Activated CD8-positive, alpha-beta memory T cell treated with anti-CD3 and anti-CD28 coated beads, Interleukin-2, amount 50 U/mL, for 4 hours (primary cell): ENCODE measurements around the gene MLH3.

ENCODE experiments used
- DNase-seq: peaks from one replicate; pipeline ENCODE4 v3.0.0-alpha.2; 2020

The MLH3 gene

DNA sequence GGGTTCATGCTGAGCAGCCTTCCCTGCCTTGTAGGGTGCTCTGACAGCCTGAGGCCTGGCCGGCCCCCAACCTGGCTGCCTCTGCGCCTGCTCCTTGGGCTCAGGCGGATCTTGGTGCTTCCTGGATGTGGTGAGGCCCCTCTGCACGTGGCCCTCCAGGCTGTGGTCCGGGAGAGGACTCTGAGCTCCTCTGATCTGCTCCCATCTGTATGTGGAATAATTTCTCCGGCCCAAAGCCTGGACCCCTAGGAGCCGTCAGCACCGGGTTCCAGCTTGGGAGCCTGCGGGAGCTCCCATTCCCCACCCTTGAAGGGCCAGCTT is 69.8 kb downstream of the MLH3 start:
- no peak for DNase-seq

DNA sequence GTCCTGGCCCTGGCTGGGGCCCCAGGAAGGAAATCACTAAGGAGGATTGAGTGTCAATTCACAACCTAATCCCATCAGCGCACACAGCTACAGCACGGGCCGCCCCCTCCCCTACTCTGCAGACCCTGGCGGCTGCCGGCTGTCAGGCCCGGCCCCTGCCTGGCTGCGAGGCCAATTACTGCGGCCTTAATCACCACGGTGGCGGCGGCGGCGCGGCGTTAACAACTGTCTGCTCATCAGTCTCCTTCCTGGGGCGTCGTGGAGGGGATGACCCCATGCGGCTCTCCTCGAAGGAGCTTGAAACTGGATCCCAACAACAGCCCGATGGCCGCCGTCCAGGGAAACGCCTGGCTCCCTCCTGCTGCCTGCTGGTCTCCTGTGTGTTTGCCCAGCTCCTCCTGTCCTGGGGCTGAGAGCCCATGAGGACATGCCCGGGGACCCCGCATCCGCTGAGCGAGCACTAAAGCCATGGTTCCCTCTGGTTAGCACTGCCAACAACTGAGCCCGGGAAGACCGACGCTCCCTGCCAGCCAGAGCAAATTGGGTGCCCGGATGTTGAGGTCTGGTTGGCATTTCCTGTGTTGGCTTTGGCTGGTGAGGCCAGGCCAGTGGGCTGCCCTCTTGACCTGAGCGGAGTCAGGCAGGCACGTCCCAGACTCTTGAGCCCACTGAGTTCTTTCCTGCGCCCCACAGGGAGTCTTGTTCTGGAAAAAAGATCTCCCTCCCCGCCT is 70.4 kb downstream of the MLH3 start:
- DNase-seq, result no peak

GRCh38 chr14:74980398-74980730 is 70.9 kb downstream of the MLH3 start:
- DNase-seq, result no peak

GRCh38 chr14:74979442-74980397 is 71.5 kb downstream of the MLH3 start:
- no peak for DNase-seq

DNA sequence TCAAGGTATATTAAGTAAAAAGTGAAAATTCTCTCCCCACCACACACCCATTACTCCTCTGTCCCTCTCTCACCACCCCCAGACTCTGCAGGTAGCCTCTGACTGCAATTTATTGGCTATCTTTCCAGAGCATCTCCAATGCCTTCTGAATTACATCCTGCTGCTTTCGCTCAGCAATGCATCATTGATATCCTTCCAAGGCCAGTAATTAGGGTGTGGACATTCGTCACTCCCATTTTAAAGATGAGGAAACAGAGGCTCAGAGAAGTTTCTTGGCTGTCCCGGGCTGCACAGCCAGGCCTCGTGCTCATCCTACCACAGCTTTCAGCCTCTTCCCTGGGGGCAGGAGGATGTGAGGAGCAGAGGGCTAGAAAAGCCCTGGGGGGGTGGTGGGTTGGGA is 72.2 kb downstream of the MLH3 start:
- no peak for DNase-seq

DNA sequence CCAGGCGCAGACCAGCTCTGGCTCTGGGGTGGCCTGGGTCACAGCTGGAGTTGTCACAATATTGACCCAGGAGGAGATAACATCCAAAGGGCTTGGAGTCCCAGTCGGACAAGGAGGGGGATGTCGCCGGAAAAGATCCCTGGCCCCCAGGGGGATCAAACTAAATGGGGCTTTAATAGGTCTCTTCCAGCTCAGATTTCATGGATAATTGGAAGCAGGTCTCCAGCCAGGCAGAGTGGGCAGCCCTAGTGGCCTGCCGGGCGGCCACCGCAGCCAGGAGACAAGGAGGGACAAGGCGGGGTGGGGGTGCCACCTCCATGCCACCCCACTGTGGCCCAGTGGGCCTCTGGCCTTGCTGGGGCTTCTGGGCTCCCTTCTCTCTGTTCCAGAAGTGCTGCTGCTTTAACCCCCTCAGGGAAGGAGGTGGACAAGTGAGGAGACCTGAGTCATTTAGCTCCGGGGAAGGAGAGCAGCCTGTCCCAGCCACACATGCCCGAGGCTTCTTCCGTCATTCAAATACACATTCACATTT is 72.8 kb downstream of the MLH3 start:
- DNase-seq, result no peak

DNA sequence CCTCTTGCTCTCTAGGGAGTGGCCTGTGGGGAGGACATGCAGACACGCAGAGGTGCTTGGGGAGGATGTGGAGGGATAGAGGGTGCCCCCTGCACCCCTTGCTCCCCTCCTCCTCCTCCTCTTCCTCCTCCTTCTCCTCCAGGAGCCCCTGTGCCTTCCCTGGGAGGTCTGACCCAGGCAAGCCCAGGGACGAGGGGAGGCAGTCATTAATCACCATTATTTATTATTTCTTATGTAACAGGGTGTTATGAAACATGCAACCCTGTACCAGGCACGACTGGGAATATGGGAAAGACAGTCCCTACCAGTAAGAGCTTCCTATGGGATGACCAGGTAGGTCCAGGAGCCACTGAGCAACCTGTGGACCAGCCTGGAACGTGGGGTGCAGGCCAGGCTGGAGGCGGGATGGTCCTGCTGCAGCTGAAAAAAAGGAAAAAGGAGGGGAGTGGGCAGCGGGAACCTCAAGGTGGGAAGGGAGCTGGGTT is 73.3 kb downstream of the MLH3 start:
- no peak for DNase-seq

- no peak for DNase-seq
Measured at GRCh38 chr14:74977164-74977900, 73.9 kb downstream of the MLH3 start.

- no peak for DNase-seq
Measured at GRCh38 chr14:74976264-74977113, 74.8 kb downstream of the MLH3 start.

DNA sequence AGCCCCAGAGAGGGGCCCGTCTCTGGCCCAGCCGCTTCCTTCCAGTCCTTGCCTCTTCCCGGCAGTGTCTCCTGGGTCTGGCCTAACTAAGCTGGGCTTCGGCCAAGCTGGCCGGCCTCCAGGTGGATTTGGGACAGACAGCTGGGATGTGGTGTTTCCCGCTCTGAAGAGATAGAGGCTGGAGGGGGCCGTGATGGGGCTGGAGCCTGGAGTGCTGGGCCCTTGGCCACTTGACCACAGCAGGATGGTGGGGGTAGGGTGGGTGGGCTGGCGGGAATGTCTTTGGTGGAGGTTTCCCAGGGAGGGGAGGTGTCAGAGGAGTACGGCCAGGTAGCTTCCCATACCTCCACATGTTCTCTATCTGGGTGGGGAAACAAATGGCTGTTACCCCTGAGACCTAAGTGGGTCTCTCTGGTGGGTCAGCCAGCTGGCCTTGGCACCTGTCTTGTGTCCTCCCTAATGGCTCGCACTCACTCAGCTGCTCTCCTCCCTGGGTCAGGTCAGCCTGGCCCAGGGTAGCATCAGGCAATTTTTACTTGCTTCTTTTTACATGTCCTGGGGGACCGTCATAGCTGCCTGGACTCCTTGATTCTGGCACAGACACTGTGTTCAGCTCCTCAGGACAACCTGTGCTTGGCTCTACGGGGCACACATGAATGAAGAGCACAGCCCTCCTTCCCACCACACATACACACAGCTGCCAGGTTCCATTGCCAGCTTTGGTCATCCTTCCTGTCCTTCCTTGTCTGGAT is 76.0 kb downstream of the MLH3 start:
- no peak for DNase-seq

DNA sequence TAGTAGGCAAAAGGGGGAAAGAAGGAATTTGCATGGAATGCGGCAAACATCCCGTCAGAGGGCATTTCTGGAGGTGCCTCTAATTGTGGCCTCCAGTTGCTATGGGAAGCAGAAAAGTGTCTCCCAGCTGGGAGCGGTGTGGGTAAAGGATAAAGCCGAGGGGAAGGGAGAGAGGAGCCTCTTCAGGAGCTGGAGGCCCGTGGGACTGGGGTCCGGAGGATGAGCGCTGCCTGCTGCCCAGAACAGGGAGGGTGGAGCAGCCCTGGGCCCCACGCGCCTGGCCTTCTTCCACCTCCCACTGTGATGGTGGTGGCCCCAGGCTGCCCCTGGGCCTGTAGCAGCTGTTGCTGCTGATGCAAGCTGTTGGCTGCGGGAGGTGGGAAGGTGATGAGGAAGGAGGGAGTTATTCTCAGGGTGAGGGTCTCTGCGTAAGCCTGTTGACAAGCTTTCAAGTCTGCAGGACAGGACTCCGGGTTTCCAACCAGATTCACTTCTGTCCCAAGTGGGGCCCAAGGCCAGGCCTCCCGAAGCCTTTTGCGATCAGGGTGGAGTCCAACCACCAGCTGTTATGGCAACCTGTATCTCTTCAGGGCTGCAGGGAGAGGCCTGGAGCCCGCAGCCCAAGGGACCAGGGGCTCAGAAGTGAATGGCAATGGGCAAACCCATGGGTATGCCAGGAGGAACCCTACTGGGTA is 76.8 kb downstream of the MLH3 start:
- DNase-seq, result no peak

DNA sequence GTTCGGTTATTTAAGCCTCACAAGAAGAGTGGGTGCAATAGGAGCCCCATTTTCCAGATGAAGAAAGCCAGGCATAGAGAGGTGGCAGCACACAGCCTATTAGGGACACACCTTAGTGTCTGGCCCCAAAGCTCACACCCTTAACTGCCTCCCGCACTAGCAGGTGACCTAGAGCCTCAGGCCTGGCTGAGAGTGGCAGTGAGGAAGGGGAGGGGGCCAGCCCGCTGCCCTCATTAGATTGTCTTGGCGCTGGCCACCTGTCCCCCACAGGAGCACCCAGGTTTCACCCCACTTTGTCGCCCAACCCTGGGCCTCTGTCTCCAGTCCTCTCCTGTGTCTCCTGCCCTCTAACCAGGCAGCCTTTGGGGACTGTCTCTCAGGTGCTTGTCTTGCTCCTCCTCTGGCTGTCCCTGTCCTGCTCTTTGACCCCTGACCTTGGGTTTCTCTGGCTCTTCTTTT is 77.3 kb downstream of the MLH3 start:
- no peak for DNase-seq

DNA sequence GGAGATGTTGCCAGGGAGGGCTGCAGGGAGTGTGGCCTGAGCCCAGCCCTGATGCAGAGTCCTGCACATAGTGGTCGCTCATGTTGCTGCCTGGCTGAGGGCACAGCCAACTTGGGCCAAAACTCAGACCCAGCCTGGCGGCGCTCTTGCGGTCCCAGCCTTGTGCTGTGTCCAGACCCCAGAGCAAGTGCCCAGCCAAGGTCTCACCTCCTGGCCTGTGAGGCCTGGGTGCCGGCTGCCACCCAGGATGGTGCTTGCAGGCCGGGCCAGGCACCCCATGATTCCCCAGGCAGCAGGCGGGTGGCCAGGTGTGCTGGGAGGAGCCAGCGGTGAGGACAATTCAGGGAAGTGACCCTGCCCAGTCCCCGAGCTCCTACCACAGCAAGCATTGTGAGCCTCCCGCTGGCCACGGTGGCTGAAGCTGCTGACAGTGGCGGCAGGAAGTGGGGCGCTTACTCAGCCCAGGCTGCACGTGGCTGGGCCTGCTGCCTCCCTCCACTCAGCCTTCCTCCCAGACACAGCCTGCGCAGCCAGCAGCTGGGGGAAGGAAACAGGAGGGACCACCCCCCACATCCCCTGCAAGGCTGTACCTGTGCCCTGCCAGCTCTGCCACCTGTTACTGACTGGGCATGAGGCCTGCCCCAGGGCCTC is 78.1 kb downstream of the MLH3 start:
- DNase-seq, result no peak

DNA sequence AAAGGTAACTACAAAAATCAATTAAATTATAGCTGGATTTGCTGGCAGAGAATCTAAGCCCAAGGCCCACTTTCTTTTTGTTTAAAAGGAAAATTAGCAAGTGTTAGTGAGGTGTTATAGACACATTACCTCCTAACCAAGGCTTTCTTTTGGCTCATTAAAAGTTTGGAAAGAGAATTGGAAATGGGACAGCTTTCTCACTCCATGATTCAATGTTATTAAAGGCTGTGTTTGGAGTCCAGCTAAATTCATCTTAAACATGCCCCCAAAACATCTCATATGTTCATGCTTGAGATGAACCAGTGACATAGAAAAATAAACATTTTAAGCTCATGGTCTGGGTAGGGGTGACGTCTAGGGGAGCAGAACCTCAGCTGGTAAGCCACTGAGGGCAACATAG is 82.5 kb downstream of the MLH3 start:
- DNase-seq, result no peak

- no peak for DNase-seq
Measured at GRCh38 chr14:74965486-74966153, 85.6 kb downstream of the MLH3 start.

GRCh38 chr14:74964787-74965485 is 86.3 kb downstream of the MLH3 start:
- DNase-seq, result no peak
